HepG2 (cell line): ENCODE measurements around the gene SNAI1. TPM values are rescaled to one million over a fixed set of nuclear protein-coding genes. Genes with fewer than 3 reads are reported as not detected.

Source experiments
- CBX1 ChIP-seq: IDR thresholded peaks from one replicate; pipeline ENCODE4 v1.6.1; 2016; ENCODE audit warnings: antibody characterized with exemption, low read depth
- DMAP1 ChIP-seq: IDR thresholded peaks from 2 replicates; pipeline ENCODE4 v1.6.1; 2016
- GLI4 ChIP-seq: sonication (generic); formaldehyde crosslinking; IDR thresholded peaks from 2 replicates; pipeline ENCODE4 v1.5.1; 2020; ENCODE audit warnings: missing genetic modification reagents, mild to moderate bottlenecking, moderate library complexity, borderline replicate concordance
- HHEX ChIP-seq: IDR thresholded peaks from 2 replicates; pipeline ENCODE4 v1.6.1; 2016; ENCODE audit warnings: control low read depth
- MZF1 ChIP-seq: sonication (generic); formaldehyde crosslinking; IDR thresholded peaks from 2 replicates; pipeline ENCODE4 v1.8.1; 2023; ENCODE audit warnings: mild to moderate bottlenecking, missing genetic modification reagents, borderline replicate concordance
- RARA ChIP-seq: IDR thresholded peaks from 2 replicates; pipeline ENCODE4 v1.6.1; 2016; ENCODE audit warnings: missing genetic modification reagents, missing compliant biosample characterization
- RELA ChIP-seq: sonication (generic); formaldehyde crosslinking; IDR thresholded peaks from 2 replicates; pipeline ENCODE4 v1.4.0; 2020; ENCODE audit warnings: missing genetic modification reagents
- RXRA ChIP-seq: sonication (generic); formaldehyde crosslinking; IDR thresholded peaks from 2 replicates; pipeline ENCODE4 v1.5.1; 2020; ENCODE audit warnings: missing genetic modification reagents
- SMAD1 ChIP-seq: sonication (generic); formaldehyde crosslinking; IDR thresholded peaks from 2 replicates; pipeline ENCODE4 v1.4.0; 2020; ENCODE audit warnings: missing genetic modification reagents, low read depth, mild to moderate bottlenecking, borderline replicate concordance
- ZNF335 ChIP-seq: sonication (generic); formaldehyde crosslinking; IDR thresholded peaks from 2 replicates; pipeline ENCODE4 v1.4.0; 2020; ENCODE audit warnings: missing genetic modification reagents
- ZNF343 ChIP-seq: sonication (generic); formaldehyde crosslinking; IDR thresholded peaks from 2 replicates; pipeline ENCODE4 v1.4.0; 2020; ENCODE audit warnings: mild to moderate bottlenecking, missing genetic modification reagents
- ZNF607 ChIP-seq: sonication (generic); formaldehyde crosslinking; IDR thresholded peaks from 2 replicates; pipeline ENCODE4 v1.5.1; 2020; ENCODE audit warnings: missing genetic modification reagents, mild to moderate bottlenecking, borderline replicate concordance
- polyA plus RNA-seq, 8 experiments: library from polyadenylated mRNA; depleted of rRNA in 3 of 8; stranded (reverse) in 7 of 8; unstranded in 1 of 8; fragments of >200 nt; fragmentation: Illumina TruSeq in 4 of 8; extraction: Trizol in 4 of 8; gene quantifications; 2 replicates each; pipeline versions ENCODE4 v1.2.1 to v1.2.3, GENCODE V29; 2011 to 2016; ENCODE audit warnings: low read depth in 4 of 8, missing spikeins in 1 of 8, mixed read lengths in 1 of 8; ENCODE audit not compliant: insufficient read depth in 1 of 8
- total RNA-seq, 5 experiments: library from RNA; depleted of rRNA; stranded (reverse); fragments of >200 nt; fragmentation: Illumina TruSeq; extraction: Trizol; gene quantifications; 2 replicates each; pipeline ENCODE4 v1.2.3, GENCODE V29; 2016; ENCODE audit warnings: low read depth in 1 of 5
- TF ChIP-seq, protein P1 (sequence below): sonication (generic); formaldehyde crosslinking; IDR thresholded peaks from 2 replicates; pipeline ENCODE4 v1.4.0; 2020; ENCODE audit warnings: mild to moderate bottlenecking, missing genetic modification reagents
- TF ChIP-seq, protein P2 (sequence below): sonication (generic); formaldehyde crosslinking; IDR thresholded peaks from 2 replicates; pipeline ENCODE4 v1.4.0; 2020; ENCODE audit warnings: missing genetic modification reagents
- TF ChIP-seq, protein P3 (sequence below): sonication (generic); formaldehyde crosslinking; IDR thresholded peaks from 2 replicates; pipeline ENCODE4 v1.8.1; 2023; ENCODE audit warnings: missing genetic modification reagents, mild to moderate bottlenecking, borderline replicate concordance
- TF ChIP-seq, protein P4 (sequence below): sonication (generic); IDR thresholded peaks from 2 replicates; pipeline ENCODE4 v1.6.1; 2016; ENCODE audit warnings: low read depth, borderline replicate concordance
- TF ChIP-seq, protein P5 (sequence below): sonication (generic); formaldehyde crosslinking; IDR thresholded peaks from 2 replicates; pipeline ENCODE4 v1.4.0; 2020; ENCODE audit warnings: missing genetic modification reagents, borderline replicate concordance
- TF ChIP-seq, protein P6 (sequence below): IDR thresholded peaks from 2 replicates; pipeline ENCODE4 v1.6.1; 2016; ENCODE audit warnings: low read depth, control low read depth

SNAI1 gene
- total and polyA plus RNA-seq, 2 of the 13 experiments (the other 11 are each of a cell fraction or from before 2014, with no cell fraction given): 1.3 to 1.4 TPM

DNA sequence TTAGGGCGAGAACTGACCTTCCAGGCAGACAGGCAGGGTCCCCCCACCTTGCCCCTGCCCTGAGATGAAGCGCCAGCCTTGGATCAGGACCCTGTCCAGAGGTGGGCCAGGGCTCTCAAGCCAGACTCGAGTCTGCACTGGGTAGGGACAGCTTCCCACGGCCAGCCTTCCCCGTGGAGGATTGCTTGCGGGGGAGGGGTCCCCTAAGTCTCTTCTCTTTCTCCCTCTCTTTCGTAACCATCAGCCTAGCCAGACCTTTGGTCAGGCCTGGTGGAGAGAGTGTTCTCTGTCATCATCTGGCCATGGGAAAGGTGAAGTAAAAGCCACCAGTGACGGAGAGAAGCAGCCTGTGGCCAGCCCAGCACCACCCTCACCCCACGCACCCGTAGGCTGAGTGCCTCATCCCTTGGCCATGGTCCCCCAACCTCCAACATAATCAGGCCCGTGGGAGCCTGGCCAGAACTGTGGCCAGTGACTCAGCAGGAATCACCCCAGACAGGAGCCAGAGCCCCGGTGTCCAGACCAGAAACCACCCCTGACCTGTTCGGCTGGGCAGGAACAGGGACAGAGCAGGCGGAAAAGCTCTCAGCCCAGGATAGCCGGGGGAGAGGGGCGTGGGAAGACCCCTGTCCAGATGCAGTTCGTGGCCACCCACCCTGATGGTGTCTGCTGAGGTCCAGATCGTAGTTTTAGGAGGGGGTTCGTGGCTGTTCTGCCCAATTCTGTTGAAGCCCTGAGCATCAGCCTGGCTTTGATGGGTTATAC, 47.1 kb downstream of the SNAI1 start (continued):
- TF ChIP-seq, protein P1, sequence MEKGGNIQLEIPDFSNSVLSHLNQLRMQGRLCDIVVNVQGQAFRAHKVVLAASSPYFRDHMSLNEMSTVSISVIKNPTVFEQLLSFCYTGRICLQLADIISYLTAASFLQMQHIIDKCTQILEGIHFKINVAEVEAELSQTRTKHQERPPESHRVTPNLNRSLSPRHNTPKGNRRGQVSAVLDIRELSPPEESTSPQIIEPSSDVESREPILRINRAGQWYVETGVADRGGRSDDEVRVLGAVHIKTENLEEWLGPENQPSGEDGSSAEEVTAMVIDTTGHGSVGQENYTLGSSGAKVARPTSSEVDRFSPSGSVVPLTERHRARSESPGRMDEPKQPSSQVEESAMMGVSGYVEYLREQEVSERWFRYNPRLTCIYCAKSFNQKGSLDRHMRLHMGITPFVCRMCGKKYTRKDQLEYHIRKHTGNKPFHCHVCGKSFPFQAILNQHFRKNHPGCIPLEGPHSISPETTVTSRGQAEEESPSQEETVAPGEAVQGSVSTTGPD (CRISPR knock-in tag): peak; percentile 75
- peak; percentile 61 for TF ChIP-seq RARA (CRISPR knock-in tag)
- TF ChIP-seq HHEX (CRISPR knock-in tag): no peak
- TF ChIP-seq RXRA: peak; percentile 66; the same call in 1 of the 2 replicates
- TF ChIP-seq, protein P2, sequence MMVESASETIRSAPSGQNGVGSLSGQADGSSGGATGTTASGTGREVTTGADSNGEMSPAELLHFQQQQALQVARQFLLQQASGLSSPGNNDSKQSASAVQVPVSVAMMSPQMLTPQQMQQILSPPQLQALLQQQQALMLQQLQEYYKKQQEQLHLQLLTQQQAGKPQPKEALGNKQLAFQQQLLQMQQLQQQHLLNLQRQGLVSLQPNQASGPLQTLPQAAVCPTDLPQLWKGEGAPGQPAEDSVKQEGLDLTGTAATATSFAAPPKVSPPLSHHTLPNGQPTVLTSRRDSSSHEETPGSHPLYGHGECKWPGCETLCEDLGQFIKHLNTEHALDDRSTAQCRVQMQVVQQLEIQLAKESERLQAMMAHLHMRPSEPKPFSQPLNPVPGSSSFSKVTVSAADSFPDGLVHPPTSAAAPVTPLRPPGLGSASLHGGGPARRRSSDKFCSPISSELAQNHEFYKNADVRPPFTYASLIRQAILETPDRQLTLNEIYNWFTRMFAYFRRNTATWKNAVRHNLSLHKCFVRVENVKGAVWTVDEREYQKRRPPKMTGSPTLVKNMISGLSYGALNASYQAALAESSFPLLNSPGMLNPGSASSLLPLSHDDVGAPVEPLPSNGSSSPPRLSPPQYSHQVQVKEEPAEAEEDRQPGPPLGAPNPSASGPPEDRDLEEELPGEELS (CRISPR knock-in tag): peak; percentile 57
- peak; percentile 39; the same call in 1 of the 2 replicates for TF ChIP-seq SMAD1 (CRISPR knock-in tag)
- TF ChIP-seq, protein P3, sequence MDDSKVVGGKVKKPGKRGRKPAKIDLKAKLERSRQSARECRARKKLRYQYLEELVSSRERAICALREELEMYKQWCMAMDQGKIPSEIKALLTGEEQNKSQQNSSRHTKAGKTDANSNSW (CRISPR knock-in tag): no peak
- 0 out of 2 replicates have a peak, but pooled peaks have one; percentile 65 for TF ChIP-seq ZNF607 (CRISPR knock-in tag)
- no peak for TF ChIP-seq MZF1 (CRISPR knock-in tag)
- TF ChIP-seq GLI4 (CRISPR knock-in tag): no peak
- 0 out of 2 replicates have a peak, but pooled peaks have one; percentile 77 for TF ChIP-seq ZNF343
- no peak for TF ChIP-seq RELA
- peak; percentile 70 for TF ChIP-seq DMAP1 (CRISPR knock-in tag)
- TF ChIP-seq, protein P4, sequence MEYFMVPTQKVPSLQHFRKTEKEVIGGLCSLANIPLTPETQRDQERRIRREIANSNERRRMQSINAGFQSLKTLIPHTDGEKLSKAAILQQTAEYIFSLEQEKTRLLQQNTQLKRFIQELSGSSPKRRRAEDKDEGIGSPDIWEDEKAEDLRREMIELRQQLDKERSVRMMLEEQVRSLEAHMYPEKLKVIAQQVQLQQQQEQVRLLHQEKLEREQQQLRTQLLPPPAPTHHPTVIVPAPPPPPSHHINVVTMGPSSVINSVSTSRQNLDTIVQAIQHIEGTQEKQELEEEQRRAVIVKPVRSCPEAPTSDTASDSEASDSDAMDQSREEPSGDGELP: peak; percentile 67
- no peak for TF ChIP-seq ZNF335 (CRISPR knock-in tag)
- TF ChIP-seq, protein P5, sequence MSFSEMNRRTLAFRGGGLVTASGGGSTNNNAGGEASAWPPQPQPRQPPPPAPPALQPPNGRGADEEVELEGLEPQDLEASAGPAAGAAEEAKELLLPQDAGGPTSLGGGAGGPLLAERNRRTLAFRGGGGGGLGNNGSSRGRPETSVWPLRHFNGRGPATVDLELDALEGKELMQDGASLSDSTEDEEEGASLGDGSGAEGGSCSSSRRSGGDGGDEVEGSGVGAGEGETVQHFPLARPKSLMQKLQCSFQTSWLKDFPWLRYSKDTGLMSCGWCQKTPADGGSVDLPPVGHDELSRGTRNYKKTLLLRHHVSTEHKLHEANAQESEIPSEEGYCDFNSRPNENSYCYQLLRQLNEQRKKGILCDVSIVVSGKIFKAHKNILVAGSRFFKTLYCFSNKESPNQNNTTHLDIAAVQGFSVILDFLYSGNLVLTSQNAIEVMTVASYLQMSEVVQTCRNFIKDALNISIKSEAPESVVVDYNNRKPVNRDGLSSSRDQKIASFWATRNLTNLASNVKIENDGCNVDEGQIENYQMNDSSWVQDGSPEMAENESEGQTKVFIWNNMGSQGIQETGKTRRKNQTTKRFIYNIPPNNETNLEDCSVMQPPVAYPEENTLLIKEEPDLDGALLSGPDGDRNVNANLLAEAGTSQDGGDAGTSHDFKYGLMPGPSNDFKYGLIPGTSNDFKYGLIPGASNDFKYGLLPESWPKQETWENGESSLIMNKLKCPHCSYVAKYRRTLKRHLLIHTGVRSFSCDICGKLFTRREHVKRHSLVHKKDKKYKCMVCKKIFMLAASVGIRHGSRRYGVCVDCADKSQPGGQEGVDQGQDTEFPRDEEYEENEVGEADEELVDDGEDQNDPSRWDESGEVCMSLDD (CRISPR knock-in tag): peak; percentile 73; the same call in 1 of the 2 replicates
- peak; percentile 83 for TF ChIP-seq CBX1
- TF ChIP-seq, protein P6, sequence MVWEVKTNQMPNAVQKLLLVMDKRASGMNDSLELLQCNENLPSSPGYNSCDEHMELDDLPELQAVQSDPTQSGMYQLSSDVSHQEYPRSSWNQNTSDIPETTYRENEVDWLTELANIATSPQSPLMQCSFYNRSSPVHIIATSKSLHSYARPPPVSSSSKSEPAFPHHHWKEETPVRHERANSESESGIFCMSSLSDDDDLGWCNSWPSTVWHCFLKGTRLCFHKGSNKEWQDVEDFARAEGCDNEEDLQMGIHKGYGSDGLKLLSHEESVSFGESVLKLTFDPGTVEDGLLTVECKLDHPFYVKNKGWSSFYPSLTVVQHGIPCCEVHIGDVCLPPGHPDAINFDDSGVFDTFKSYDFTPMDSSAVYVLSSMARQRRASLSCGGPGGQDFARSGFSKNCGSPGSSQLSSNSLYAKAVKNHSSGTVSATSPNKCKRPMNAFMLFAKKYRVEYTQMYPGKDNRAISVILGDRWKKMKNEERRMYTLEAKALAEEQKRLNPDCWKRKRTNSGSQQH (CRISPR knock-in tag): 0 out of 2 replicates have a peak, but pooled peaks have one; percentile 34
